GM12892 (cell line): ENCODE results near the gene NPIPB8.
"Not testable (repeated sequence)": the region's sequence is repeated elsewhere in the genome, so short reads cannot be mapped to it uniquely, and the experiment has no call there.

Experiments
- POLR2A ChIP-seq: IDR thresholded peaks from 2 replicates; pipeline ENCODE4 v1.6.1; 2011; ENCODE audit warnings: low read depth, low read length, control low read depth
- POLR2AphosphoS5 ChIP-seq: IDR thresholded peaks from 2 replicates; pipeline ENCODE4 v1.6.1; 2011; ENCODE audit warnings: low read depth, low read length, control low read depth

DNA sequence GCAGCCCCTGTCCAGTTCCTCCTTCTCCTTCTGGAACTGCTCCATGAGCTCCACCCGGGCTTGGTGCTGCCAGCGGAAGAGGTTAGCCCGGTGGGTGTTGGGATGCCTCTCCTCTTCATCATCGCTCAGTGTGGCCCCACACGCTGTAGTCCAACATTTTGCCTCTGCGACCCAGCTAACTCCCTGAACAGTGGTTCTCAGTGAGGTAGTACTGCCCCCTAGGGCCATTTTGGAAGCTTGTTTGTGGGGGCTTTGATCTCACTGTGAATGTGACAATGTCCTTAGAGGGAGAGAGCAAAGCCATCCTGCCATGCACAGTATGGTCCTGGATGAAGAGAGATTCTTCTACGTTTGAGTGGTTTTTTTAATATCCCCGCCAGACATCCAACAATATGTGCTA is 63.5 kb downstream of the NPIPB8 start:
- TF ChIP-seq POLR2AphosphoS5, POLR2A: not testable (repeated sequence)
